Stimulated activated CD4-positive, alpha-beta T cell treated with anti-CD3 and anti-CD28 coated beads, Interleukin-4, amount 100 ng/mL, for 24 hours (primary cell): ENCODE results near the gene ADAMTS2.
"Not testable (repeated sequence)": the region's sequence is repeated elsewhere in the genome, so short reads cannot be mapped to it uniquely, and the experiment has no call there.

ENCODE experiments used
- DNase-seq: peaks from one replicate; pipeline ENCODE4 v3.0.0-alpha.2; 2020

ADAMTS2 gene

GRCh38 chr5:179294131-179294780, 51.0 kb downstream of the ADAMTS2 start:
- no peak for DNase-seq

GRCh38 chr5:179292681-179293635, 52.3 kb downstream of the ADAMTS2 start:
- DNase-seq, result no peak

- no peak for DNase-seq
These were observed 53.1 kb downstream of the ADAMTS2 start for GRCh38 chr5:179292202-179292601.

GRCh38 chr5:179290681-179291540, 54.4 kb downstream of the ADAMTS2 start:
- DNase-seq, result no peak

GRCh38 chr5:179289756-179290385, 55.4 kb downstream of the ADAMTS2 start:
- no peak for DNase-seq

GRCh38 chr5:179288809-179289185, 56.5 kb downstream of the ADAMTS2 start:
- DNase-seq, result no peak

- DNase-seq, result no peak
These were observed 57.0 kb downstream of the ADAMTS2 start for GRCh38 chr5:179288101-179288808.

GRCh38 chr5:179287631-179288030, 57.6 kb downstream of the ADAMTS2 start:
- DNase-seq, result no peak

- DNase-seq, result no peak
These were observed 58.2 kb downstream of the ADAMTS2 start for GRCh38 chr5:179287071-179287470.

GRCh38 chr5:179285776-179286162, 59.5 kb downstream of the ADAMTS2 start:
- DNase-seq, result not testable (repeated sequence)

- no peak for DNase-seq
These were observed 60.3 kb downstream of the ADAMTS2 start for GRCh38 chr5:179284751-179285631.

- not testable (repeated sequence) for DNase-seq
These were observed 61.4 kb downstream of the ADAMTS2 start for GRCh38 chr5:179283908-179284307.

- no peak for DNase-seq
These were observed 63.6 kb downstream of the ADAMTS2 start for GRCh38 chr5:179281694-179282093.

- DNase-seq, result no peak
These were observed 65.2 kb downstream of the ADAMTS2 start for GRCh38 chr5:179280095-179280490.

GRCh38 chr5:179279347-179280094, 65.7 kb downstream of the ADAMTS2 start:
- DNase-seq, result no peak

GRCh38 chr5:179278546-179278945, 66.7 kb downstream of the ADAMTS2 start:
- DNase-seq, result no peak

GRCh38 chr5:179278119-179278518, 67.1 kb downstream of the ADAMTS2 start:
- DNase-seq, result no peak

GRCh38 chr5:179276838-179277395, 68.3 kb downstream of the ADAMTS2 start:
- no peak for DNase-seq

- no peak for DNase-seq
These were observed 69.1 kb downstream of the ADAMTS2 start for GRCh38 chr5:179275941-179276837.
